ENCODE data around the gene GC. TPM values are rescaled to one million over a fixed set of nuclear protein-coding genes. Genes with fewer than 3 reads are reported as not detected.

Gene GC
- total RNA-seq, 1 experiment from 2014 or later: 1.9 TPM

GRCh38 chr4:71777891-71778290 lies 6.0 kb downstream of the GC start (continued):
- TF ChIP-seq RELA (CRISPR knock-in tag; IDR thresholded peaks at IDR 0.05; ENCODE audit: borderline replicate concordance) (no peak), CDX4 (CRISPR knock-in tag; IDR thresholded peaks at IDR 0.05; ENCODE audit: borderline replicate concordance) (no peak), ZNF425 (CRISPR knock-in tag; conservative IDR thresholded peaks at IDR 0.05) (no peak)

- no peaks in the 10 kb centered on the region for H3K9me3 Mint-ChIP-seq
- no peak for DNase-seq (ENCODE audit: low spot score)
- POLR2A ChIA-PET: no interaction called here
- H3K4me3 Mint-ChIP-seq: no peak overlapping the region
- CTCF ChIA-PET: no interaction called here
- H3K36me3 Mint-ChIP-seq: peaks cover 3% of the 10 kb centered on the region; the same call in 1 of the 2 replicates
- H3K27me3 Mint-ChIP-seq (ENCODE audit: low read depth): no peaks in the 10 kb centered on the region
- no peak for ATAC-seq
- H3K4me1 Mint-ChIP-seq: peaks cover 31% of the 10 kb centered on the region
- H3K27ac Mint-ChIP-seq: no peak overlapping the region
- TF ChIP-seq FOXP4 (CRISPR knock-in tag; IDR thresholded peaks at IDR 0.05): no peak
- TF ChIP-seq KAT7 (CRISPR knock-in tag; IDR thresholded peaks at IDR 0.05; ENCODE audit: borderline replicate concordance): no peak
Measured at GRCh38 chr4:71775449-71775848, 8.4 kb downstream of the GC start.

- H3K27ac Mint-ChIP-seq: no peak overlapping the region
- 0 out of 2 replicates have a peak, but pooled peaks cover 3% of the 10 kb centered on the region for H3K9me3 Mint-ChIP-seq
- ATAC-seq: peak; percentile 39; the same call in 1 of the 2 replicates
Measured at GRCh38 chr4:71774136-71774535, 9.7 kb downstream of the GC start.

GRCh38 chr4:71773004-71773403 lies 10.9 kb downstream of the GC start:
- H3K9me3 Mint-ChIP-seq: 0 out of 2 replicates have a peak, but pooled peaks cover 5% of the 10 kb centered on the region
- no peak for ATAC-seq
- CTCF ChIA-PET: interaction anchor here (0.7 to 2.3 kb wide), 14 partner anchors 13 to 828 kb away, joined by 3 to 17 read pairs (median 4); no protein-coding TSS in a partner anchor
- DNase-seq (ENCODE audit: low spot score): no peak
- no peaks in the 10 kb centered on the region for H3K27me3 Mint-ChIP-seq (ENCODE audit: low read depth)
- H3K4me3 Mint-ChIP-seq: no peak overlapping the region
- H3K27ac Mint-ChIP-seq: no peak overlapping the region
- peaks cover 12% of the 10 kb centered on the region for H3K36me3 Mint-ChIP-seq
- POLR2A ChIA-PET: no interaction called here
- peaks cover 33% of the 10 kb centered on the region for H3K4me1 Mint-ChIP-seq
- TF ChIP-seq ATF1 (CRISPR knock-in tag; IDR thresholded peaks at IDR 0.05) (no peak), ZNF121 (CRISPR knock-in tag; IDR thresholded peaks at IDR 0.05) (no peak), NFATC4 (CRISPR knock-in tag; IDR thresholded peaks at IDR 0.05) (no peak), MXD4 (CRISPR knock-in tag; IDR thresholded peaks at IDR 0.05; ENCODE audit: borderline replicate concordance) (no peak), GRHL2 (CRISPR knock-in tag; IDR thresholded peaks at IDR 0.05; ENCODE audit: insufficient replicate concordance, severe bottlenecking) (no peak), AR (CRISPR knock-in tag; IDR thresholded peaks at IDR 0.05) (no peak), SMAD4 (CRISPR knock-in tag; IDR thresholded peaks at IDR 0.05) (no peak), ERG (CRISPR knock-in tag; IDR thresholded peaks at IDR 0.05) (no peak), NR1H2 (CRISPR knock-in tag; IDR thresholded peaks at IDR 0.05) (no peak)

More at GRCh38 chr4:71774136-71774535, 9.7 kb downstream of the GC start:
- H3K4me1 Mint-ChIP-seq: peaks cover 31% of the 10 kb centered on the region
- H3K27me3 Mint-ChIP-seq (ENCODE audit: low read depth): no peaks in the 10 kb centered on the region
- TF ChIP-seq ATF6 (CRISPR knock-in tag; IDR thresholded peaks at IDR 0.05): no peak
- TF ChIP-seq MAX (CRISPR knock-in tag; IDR thresholded peaks at IDR 0.05): no peak
- TF ChIP-seq ZNF232 (CRISPR knock-in tag; IDR thresholded peaks at IDR 0.05): no peak
- no peak for TF ChIP-seq NFE2L1 (CRISPR knock-in tag; IDR thresholded peaks at IDR 0.05)
- peaks cover 8% of the 10 kb centered on the region for H3K36me3 Mint-ChIP-seq
- POLR2A ChIA-PET: no interaction called here
- H3K4me3 Mint-ChIP-seq: no peak overlapping the region
- DNase-seq (ENCODE audit: low spot score): no peak
- CTCF ChIA-PET: interaction anchor here (2.3 kb wide), 1 partner anchor 512 kb away, joined by 17 read pairs; no protein-coding TSS in a partner anchor

All from WTC11 (cell line).